Head of caudate nucleus (tissue), 42 donors: ENCODE data around the gene RAB20.
A peak's percentile ranks its signal among the peaks of the same experiment; 100 is the strongest.

Experiments used
- DNase-seq, 42 donors: peaks; one replicate each; pipeline versions ENCODE4 v3.0.0 to v3.0.0-alpha.2; 2020 to 2021; ENCODE audit warnings: mixed read lengths in 7 of 42
- intact Hi-C: fragments of 100-400 bp; cut with DNase I; formaldehyde crosslinking; loops from one replicate; pipeline ENCODE4 v1.15.0; 2022

Gene RAB20

DNA sequence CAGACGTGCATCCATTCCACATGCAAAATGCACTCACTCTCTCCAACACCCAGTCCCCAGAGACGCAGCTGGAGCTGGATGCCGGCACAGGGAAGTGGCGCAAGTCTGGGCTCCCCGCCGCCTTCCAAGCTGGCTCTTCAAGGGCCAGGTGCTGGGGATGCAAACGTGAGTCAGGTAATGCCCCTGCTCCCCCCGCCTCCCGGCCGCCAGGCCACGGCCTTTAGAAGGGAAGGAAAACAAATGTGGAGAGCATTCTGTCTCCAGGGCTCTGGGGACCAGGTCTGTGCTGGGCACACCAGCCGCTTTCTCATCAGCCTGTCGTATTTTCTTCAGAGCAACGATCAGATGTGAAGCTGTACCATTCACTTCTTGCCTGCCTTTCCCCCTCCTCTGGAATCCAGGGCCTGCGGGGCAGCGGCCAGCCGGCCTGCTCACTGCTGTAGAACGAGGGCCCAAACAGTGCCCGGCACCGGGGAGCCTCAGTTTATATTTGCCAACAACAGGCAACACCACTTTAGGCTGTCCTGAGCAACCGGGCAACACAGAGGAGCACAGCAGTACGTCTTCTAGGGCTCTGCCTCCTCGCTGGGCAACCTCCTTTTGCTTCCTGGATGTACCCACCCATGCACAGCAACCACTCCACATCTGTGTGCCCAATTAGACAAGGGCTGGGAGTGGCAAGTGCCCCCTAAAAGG is 3.8 kb downstream of the RAB20 start:
- intact Hi-C loops: no loop called here
- DNase-seq: no peak

- intact Hi-C loops: no loop called here
These were observed 4.4 kb downstream of the RAB20 start for GRCh38 chr13:110557082-110557481.

DNA sequence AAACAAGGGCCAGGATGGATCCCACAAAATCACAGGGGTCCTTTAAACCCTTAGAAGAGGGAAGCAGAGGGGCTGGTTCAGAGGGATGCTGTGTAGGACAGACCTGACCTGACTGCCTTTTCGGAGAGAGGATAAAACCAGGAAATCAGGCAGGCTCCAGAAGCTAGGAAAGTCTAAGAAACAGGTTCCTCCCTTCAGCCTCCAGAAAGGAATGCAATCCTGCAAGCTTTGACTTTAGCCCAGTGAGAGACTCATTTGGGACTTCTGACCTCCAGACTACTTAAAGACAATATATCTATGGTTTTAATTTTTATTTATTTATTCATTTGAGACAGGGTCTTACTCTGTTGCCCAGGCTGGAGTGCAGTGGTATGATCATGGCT is 5.3 kb downstream of the RAB20 start:
- DNase-seq: no peak

More at GRCh38 chr13:110557082-110557481, 4.4 kb downstream of the RAB20 start:
- DNase-seq: no peak

GRCh38 chr13:110555601-110556223 is 5.8 kb downstream of the RAB20 start:
- no peak for DNase-seq
- intact Hi-C loops: no loop called here

More for the DNA sequence above, 5.3 kb downstream of the RAB20 start:
- intact Hi-C loops: no loop called here

DNA sequence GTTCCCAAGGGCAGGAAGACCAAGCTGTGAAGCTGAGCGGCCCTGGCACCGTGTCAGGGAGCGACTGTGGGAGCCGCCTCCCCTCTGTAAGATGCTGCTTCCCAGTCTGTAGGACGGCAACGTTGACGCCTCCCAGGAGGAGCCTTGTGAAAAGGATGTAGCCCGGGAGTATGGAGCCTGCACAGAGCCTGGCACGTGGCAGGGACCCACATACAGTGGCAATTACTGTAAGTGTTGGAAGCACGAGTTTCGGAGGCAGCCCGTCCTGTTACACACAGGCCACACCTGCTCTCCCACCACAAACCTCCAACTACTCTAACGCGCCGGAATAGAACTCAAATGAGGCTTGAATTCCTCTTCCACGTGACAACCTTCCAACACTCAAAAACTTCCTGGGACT is 6.6 kb downstream of the RAB20 start:
- DNase-seq: no peak
- intact Hi-C loops: no loop called here

DNA sequence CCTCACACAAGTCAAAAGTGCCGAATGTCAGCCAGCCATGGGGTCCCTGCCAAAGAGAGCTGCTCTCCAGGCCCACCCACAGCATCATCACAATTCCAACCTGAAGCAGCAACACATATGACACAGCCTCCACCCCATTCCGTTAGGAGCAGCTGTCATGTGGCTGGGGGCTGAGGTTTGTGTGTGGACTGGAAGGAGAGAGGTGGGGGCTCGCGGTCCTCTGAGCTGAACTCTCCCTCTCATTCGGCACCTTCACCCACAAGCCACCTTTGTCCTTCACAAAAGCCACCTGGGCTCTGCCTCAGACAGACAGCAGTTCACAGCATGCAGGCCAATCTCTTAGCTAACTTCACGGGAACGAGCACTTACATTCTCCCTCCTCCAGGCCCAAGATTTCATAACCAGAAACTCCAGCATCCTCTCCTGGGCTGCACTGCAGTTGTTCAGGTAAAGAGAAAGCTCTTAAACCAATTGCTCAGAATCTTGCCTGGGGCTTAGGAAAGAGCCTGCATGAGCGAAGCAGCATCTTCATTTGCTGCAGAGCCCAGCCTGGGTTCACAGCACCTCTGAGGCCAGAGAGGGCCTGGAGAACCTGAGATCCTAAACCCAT is 7.2 kb downstream of the RAB20 start:
- intact Hi-C loops: no loop called here
- DNase-seq: no peak

- intact Hi-C loops: no loop called here
These were observed 8.1 kb downstream of the RAB20 start for GRCh38 chr13:110553417-110553816.

DNA sequence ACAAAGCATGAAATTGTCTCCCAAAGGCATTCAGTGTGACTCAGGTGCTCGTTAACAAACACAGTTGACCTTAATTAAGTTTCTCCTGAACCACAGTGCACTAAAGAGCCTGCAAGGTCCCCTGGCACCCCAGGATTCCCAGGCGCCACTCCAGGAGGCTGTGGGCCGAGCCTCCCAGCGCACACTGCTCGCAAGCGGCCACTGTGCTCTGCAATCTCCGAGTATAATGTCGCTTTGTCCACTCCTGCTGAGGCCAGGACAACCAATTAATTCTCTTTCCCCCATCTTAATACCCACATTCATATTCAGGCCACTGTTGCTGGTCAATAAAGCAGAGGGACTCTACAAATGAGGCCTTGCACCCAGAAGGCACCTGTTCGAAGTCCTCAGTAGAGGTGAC is 8.8 kb downstream of the RAB20 start:
- intact Hi-C loops: no loop called here
- DNase-seq: peak in 10 of 42 donors; percentile 17 to 51 (median 24)

More at GRCh38 chr13:110553417-110553816, 8.1 kb downstream of the RAB20 start:
- no peak for DNase-seq

- intact Hi-C loops: no loop called here
- no peak for DNase-seq
These were observed 10.2 kb downstream of the RAB20 start for GRCh38 chr13:110551284-110551683.

GRCh38 chr13:110549795-110550160 is 11.7 kb downstream of the RAB20 start:
- no peak for DNase-seq
- intact Hi-C loops: no loop called here

- intact Hi-C loops: no loop called here
- no peak for DNase-seq
These were observed 12.4 kb downstream of the RAB20 start for GRCh38 chr13:110548891-110549794.

- intact Hi-C loops: no loop called here
- peak in 5 of 42 donors; percentile 17 to 47 (median 25) for DNase-seq
These were observed 14.6 kb downstream of the RAB20 start for GRCh38 chr13:110546926-110547325.

GRCh38 chr13:110546378-110546777 is 15.1 kb downstream of the RAB20 start:
- DNase-seq: no peak
- intact Hi-C loops: no loop called here

DNA sequence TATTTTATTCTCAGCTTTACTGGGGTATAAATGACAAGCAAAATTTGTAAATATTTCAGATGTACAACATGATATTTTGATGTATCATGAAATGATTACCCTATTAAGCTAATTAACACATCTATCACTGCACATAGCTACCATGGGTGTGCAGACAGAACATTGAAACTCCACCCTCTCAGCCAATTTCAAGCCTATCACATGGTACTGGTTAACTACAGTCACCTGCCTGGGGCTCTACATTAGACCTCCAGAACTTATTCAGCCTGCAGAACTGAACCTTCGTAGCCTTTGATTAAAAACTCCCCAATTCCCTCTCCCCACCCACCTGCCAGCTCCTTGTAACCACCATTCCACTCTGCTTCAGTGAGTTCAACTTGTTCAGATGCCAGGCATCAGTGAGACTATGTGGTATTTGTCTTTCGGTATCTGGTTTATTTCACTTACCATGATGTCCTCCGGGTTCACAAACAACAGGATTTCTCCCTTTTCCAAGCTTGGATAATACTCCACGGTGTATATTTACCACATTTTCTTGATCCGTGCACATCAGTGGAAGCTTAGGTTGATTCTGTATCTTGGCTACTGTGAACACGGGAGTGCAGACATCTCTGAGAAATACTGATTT is 19.2 kb downstream of the RAB20 start:
- intact Hi-C loops: no loop called here
- no peak for DNase-seq

DNA sequence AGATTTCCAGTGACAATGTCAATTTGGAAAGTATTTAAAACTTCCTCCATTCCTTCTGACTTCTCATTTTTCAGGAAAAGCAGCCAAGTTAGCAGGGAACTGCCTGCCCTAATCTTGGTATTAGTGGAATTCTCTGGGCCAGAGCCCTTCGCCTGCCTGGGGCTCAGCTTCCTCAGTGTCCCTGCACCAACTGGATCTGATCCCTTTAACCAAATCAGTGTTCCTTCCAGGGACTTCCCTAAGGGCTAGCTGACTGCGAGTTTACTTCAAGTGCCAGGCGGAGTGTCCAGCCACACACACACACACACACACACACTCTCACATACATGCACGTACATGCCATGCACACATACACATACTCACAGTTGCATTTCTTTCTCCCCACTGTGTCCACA is 20.0 kb downstream of the RAB20 start:
- intact Hi-C loops: no loop called here
- DNase-seq: no peak

DNA sequence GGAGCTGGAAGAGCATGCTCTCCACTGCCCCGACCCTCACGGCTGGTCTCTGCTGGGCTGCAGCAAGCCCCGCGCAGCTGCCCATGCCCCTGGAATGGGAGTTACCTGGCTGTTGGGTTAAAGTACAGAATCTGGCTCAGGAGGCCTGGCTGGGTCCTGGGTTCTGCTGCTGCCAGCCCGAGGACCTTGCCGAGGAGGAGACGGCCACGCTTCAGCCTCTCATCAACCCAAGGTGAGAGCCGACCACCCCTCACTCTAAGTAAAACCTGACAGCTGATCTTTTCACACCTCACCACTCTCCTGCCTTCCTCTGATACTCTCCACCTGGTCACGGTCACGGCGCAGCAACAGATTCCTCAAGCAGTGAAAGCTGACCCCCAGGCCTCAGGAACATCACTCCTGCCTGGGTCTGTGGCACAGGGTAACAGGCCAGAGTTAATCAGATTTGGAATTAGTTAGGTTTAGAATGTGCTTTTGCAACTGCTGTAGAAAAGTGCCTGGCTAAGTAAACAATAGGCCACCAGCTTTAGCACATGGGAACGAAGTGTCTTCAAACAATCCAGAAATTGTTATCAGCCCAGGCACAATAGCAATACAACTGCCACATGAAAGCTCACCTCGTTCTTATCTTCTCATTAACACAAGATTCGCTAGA is 20.5 kb downstream of the RAB20 start:
- intact Hi-C loops: no loop called here
- no peak for DNase-seq

DNA sequence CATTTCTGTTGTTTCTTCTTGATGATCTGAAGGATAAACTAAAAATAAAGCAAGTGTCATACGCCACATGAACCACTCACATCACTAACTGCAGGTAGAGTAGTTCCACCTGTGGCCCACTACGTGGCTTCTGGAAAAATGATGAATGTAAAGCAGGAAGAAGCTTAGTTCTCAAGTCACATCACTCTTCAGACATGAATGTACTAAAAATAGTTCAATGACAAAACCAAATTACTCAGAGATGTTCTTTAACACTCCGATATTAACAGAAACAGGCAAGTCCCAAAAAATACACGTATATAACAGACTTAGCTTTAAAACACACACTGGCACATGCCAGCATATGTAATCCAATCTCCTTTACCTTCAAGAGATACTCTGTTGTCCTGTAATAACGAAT is 21.6 kb downstream of the RAB20 start:
- DNase-seq: peak in 1 of 42 donors; percentile 10
- intact Hi-C loops: no loop called here

DNA sequence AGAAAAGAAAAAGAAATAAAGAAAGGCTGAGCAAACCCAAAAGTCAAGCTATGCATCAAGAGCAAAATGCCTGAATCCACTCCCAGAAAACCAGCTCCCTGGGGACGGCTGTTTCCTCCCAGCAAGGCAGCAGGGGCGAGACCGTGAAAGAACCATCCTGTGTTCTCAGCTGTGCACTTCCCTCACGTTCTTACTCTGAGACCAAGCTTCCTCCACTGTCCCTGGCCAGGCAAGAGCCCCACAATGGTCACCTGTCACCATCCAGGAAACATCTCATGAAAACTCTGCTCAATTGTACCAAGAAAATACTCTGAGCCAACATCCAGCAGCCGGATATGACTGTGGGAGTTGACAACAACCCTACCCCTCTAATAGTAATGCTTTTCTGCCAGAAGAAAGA is 22.9 kb downstream of the RAB20 start:
- intact Hi-C loops: no loop called here
- DNase-seq: no peak
